ENCODE data around the gene CNGB1. TPM values are rescaled to one million over a fixed set of nuclear protein-coding genes. Genes with fewer than 3 reads are reported as not detected.

The CNGB1 gene
- total RNA-seq, 1 experiment from 2014 or later: not detected

DNA sequence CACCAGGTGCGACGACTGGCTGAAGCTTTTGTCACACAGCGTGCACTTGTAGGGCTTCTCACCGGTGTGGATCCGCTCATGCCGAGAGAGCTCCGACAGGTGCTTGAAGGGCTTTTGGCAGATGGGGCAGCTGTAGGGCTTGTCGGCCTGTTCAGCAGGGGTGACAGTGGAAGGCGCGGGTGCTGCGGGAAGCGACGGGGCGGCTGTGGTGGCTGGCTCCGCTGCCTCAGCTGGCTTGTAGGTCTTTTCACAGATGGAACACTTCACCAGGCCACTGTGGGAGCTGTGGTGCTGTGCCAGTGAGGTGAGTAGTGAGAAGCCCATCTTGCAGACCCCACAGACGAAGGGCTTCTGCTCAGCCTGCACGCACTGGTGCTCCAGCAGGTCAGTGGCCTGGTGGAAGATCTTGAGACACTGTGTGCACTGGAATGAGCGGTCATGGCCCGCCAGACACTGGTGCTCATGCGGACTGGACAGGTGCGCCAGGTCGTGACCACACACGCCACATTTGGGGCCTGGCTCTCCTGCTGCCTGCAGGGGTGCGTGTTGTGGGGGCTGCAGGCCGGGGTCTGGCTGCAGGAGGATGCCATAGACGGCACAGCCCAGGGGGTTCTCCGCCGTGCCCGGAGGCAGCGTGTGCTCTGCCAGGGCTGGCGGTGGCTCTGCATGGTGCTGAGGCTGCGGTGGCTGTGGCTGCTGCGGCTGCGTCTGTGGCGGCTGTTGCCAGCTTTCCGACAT is 26.8 kb upstream of the CNGB1 start:
- H2AFZ ChIP-seq (ENCODE audit: low read depth, low read length, poor library complexity, severe bottlenecking): no peak overlapping the region
- peaks cover 3 to 4% of the 10 kb centered on the region in 2 experiments; a peak in 2 of 4 replicates for H3K36me3 ChIP-seq (ENCODE audit: control insufficient read depth in 1 of 2, insufficient read depth in 2 of 2, low read length in 2 of 2)
- no peaks in the 10 kb centered on the region for H4K20me1 ChIP-seq (ENCODE audit: insufficient read depth)
- H3K4me1 ChIP-seq (ENCODE audit: control insufficient read depth in 1 of 2, insufficient read depth in 2 of 2, low read length in 2 of 2): peaks cover 18 to 41% of the 10 kb centered on the region in 2 experiments; a peak in 3 of 4 replicates
- H3K9ac ChIP-seq (ENCODE audit: low read length): no peak overlapping the region
- no peak overlapping the region for H3K4me3 ChIP-seq (replicated peaks in 1 of 2; ENCODE audit: low read depth in 1 of 2, low read length in 2 of 2)
- no peak overlapping the region for H3K4me2 ChIP-seq (ENCODE audit: low read length)
- TF ChIP-seq, protein P1, sequence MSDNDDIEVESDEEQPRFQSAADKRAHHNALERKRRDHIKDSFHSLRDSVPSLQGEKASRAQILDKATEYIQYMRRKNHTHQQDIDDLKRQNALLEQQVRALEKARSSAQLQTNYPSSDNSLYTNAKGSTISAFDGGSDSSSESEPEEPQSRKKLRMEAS (IDR thresholded peaks at IDR 0.05): no peak
- TF ChIP-seq SIN3A (IDR thresholded peaks at IDR 0.05; ENCODE audit: low read depth): no peak
- TF ChIP-seq POLR2AphosphoS5 (IDR thresholded peaks at IDR 0.05; ENCODE audit: low read depth, low read length): no peak
- no peak for TF ChIP-seq POLR2A (IDR thresholded peaks at IDR 0.05; ENCODE audit: borderline replicate concordance, extremely low read depth, insufficient read depth, insufficient read length)
- TF ChIP-seq RAD21 (IDR thresholded peaks at IDR 0.05; ENCODE audit: low read depth): no peak
- TF ChIP-seq JUND (IDR thresholded peaks at IDR 0.05): no peak
- TF ChIP-seq FOSL1 (IDR thresholded peaks at IDR 0.05; ENCODE audit: low read depth): no peak
- no peak for TF ChIP-seq YY1 (IDR thresholded peaks at IDR 0.05; ENCODE audit: extremely low read depth, insufficient replicate concordance, low read depth, low read length)
- TF ChIP-seq CEBPB (IDR thresholded peaks at IDR 0.05; ENCODE audit: low read depth): no peak
- TF ChIP-seq SP1 (IDR thresholded peaks at IDR 0.05; ENCODE audit: low read depth): no peak
- TF ChIP-seq ZFX (IDR thresholded peaks at IDR 0.05): no peak
- TF ChIP-seq, protein P2, sequence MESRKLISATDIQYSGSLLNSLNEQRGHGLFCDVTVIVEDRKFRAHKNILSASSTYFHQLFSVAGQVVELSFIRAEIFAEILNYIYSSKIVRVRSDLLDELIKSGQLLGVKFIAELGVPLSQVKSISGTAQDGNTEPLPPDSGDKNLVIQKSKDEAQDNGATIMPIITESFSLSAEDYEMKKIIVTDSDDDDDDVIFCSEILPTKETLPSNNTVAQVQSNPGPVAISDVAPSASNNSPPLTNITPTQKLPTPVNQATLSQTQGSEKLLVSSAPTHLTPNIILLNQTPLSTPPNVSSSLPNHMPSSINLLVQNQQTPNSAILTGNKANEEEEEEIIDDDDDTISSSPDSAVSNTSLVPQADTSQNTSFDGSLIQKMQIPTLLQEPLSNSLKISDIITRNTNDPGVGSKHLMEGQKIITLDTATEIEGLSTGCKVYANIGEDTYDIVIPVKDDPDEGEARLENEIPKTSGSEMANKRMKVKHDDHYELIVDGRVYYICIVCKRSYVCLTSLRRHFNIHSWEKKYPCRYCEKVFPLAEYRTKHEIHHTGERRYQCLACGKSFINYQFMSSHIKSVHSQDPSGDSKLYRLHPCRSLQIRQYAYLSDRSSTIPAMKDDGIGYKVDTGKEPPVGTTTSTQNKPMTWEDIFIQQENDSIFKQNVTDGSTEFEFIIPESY (IDR thresholded peaks at IDR 0.05; ENCODE audit: extremely low read depth, insufficient replicate concordance, low read length): no peak
- TF ChIP-seq, protein P3, sequence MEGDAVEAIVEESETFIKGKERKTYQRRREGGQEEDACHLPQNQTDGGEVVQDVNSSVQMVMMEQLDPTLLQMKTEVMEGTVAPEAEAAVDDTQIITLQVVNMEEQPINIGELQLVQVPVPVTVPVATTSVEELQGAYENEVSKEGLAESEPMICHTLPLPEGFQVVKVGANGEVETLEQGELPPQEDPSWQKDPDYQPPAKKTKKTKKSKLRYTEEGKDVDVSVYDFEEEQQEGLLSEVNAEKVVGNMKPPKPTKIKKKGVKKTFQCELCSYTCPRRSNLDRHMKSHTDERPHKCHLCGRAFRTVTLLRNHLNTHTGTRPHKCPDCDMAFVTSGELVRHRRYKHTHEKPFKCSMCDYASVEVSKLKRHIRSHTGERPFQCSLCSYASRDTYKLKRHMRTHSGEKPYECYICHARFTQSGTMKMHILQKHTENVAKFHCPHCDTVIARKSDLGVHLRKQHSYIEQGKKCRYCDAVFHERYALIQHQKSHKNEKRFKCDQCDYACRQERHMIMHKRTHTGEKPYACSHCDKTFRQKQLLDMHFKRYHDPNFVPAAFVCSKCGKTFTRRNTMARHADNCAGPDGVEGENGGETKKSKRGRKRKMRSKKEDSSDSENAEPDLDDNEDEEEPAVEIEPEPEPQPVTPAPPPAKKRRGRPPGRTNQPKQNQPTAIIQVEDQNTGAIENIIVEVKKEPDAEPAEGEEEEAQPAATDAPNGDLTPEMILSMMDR (IDR thresholded peaks at IDR 0.05 in 2 of 3, conservative IDR thresholded peaks at IDR 0.05 in 1 of 3; ENCODE audit: borderline replicate concordance in 1 of 3, insufficient read depth in 1 of 3, low read depth in 2 of 3, low read length in 2 of 3): no peak
- DNase-seq (ENCODE audit: low read depth, low spot score): no peak
- ChIA-PET POLR2A (no interaction called here), CTCF (interaction anchor here (1.0 kb wide), 1 partner anchor 239 kb away, joined by 3 read pairs; no protein-coding TSS in a partner anchor), RAD21 (ENCODE audit: low non-redundant PET in 1 of 2, low total read pairs in 2 of 2, uncharacterized antibody in 2 of 2, unreplicated experiment in 2 of 2) (no interaction called here)
- H3K27me3 ChIP-seq (ENCODE audit: insufficient read depth, low read length): no peaks in the 10 kb centered on the region
- H3K9me3 ChIP-seq (ENCODE audit: control insufficient read depth in 1 of 2, insufficient read depth in 1 of 2, low read depth in 1 of 2, low read length in 2 of 2): no peaks in the 10 kb centered on the region
- peaks cover 9% of the 10 kb centered on the region for H3K79me2 ChIP-seq (ENCODE audit: insufficient read depth, low read length)
- no peaks in the 10 kb centered on the region for H3K9me2 ChIP-seq (ENCODE audit: insufficient read depth)
- intact Hi-C loops (cut with micrococcal nuclease): no loop called here
- H3K27ac ChIP-seq (ENCODE audit: low read depth, low read length): no peak overlapping the region
- no TSS peak for BruUV-seq (replicated peaks)
- no peak for ATAC-seq

Measured in HCT116 (cell line).